ENCODE measurements around the gene AMPH. TPM values are rescaled to one million over a fixed set of nuclear protein-coding genes. Genes with fewer than 3 reads are reported as not detected.

Gene AMPH
- total and polyA plus RNA-seq, 7 donors: 0.23 to 37.9 (median 2.5) TPM

DNA sequence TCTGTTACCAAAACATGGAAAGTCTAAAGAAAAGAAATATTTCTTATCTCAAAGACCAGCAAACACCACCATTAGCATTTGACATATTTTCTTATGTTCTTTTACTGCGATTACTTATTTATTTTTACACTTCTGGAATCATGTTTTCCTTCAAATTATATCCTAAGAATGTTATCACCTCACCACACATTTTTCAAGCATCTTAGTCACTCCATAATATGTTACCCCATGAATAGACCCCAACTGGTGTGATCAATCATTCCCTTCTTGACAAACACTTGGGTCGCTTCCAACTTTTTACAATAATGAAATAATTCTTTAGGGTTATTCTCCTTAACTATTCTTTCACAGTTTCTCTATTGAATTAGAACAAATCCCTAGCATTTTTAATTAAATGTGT is 67.4 kb downstream of the AMPH start:
- WGBS, 2 donors: 86 to 88% methylated on average over 2 of the region's 2 CpGs
- Histone ChIP-seq H3K27me3 (no peaks in the 10 kb centered on the region), H3K36me3 (no peaks in the 10 kb centered on the region), H3K9me3 (no peaks in the 10 kb centered on the region), H3K27ac (no peak overlapping the region), H3K4me3 (no peak overlapping the region), H3K4me1 (no peaks in the 10 kb centered on the region)
- no peak for DNase-seq
- TF ChIP-seq POLR2AphosphoS5 (IDR thresholded peaks at IDR 0.05) (no peak), EP300 (IDR thresholded peaks at IDR 0.05) (no peak), POLR2A (IDR thresholded peaks at IDR 0.05) (no peak)
- TF ChIP-seq, protein P1, sequence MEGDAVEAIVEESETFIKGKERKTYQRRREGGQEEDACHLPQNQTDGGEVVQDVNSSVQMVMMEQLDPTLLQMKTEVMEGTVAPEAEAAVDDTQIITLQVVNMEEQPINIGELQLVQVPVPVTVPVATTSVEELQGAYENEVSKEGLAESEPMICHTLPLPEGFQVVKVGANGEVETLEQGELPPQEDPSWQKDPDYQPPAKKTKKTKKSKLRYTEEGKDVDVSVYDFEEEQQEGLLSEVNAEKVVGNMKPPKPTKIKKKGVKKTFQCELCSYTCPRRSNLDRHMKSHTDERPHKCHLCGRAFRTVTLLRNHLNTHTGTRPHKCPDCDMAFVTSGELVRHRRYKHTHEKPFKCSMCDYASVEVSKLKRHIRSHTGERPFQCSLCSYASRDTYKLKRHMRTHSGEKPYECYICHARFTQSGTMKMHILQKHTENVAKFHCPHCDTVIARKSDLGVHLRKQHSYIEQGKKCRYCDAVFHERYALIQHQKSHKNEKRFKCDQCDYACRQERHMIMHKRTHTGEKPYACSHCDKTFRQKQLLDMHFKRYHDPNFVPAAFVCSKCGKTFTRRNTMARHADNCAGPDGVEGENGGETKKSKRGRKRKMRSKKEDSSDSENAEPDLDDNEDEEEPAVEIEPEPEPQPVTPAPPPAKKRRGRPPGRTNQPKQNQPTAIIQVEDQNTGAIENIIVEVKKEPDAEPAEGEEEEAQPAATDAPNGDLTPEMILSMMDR (IDR thresholded peaks at IDR 0.05): no peak
- intact Hi-C loops (cut with DNase I): no loop called here

DNA sequence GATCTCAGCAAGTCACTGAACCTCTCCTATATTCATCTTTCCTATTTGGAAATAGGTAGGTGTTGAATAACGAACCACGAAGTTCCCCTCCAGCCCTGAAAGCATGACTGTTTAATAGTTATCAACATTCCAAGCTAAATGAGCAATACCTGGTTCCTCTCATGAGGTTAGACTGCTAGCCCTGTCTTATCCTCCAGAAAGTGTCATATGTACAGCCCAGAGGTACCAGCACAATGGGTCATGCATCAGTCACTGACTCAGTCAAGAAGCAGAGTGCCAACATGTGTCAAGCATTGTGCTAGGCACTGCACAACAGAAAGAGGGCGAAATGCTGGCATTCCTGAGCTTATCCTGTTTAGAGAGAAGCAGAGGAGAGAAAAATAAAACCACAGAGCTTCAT is 70.0 kb downstream of the AMPH start:
- Histone ChIP-seq H3K36me3 (no peaks in the 10 kb centered on the region), H3K27ac (no peak overlapping the region), H3K9me3 (no peaks in the 10 kb centered on the region), H3K4me3 (no peak overlapping the region), H3K4me1 (no peaks in the 10 kb centered on the region), H3K27me3 (no peaks in the 10 kb centered on the region)
- TF ChIP-seq POLR2A (IDR thresholded peaks at IDR 0.05) (no peak), EP300 (IDR thresholded peaks at IDR 0.05) (no peak), POLR2AphosphoS5 (IDR thresholded peaks at IDR 0.05) (no peak)
- TF ChIP-seq, protein P1 (IDR thresholded peaks at IDR 0.05): no peak
- intact Hi-C loops (cut with DNase I): no loop called here
- DNase-seq: no peak
- 85 to 89% methylated on average over 3 of the region's 3 CpGs for WGBS, 2 donors

DNA sequence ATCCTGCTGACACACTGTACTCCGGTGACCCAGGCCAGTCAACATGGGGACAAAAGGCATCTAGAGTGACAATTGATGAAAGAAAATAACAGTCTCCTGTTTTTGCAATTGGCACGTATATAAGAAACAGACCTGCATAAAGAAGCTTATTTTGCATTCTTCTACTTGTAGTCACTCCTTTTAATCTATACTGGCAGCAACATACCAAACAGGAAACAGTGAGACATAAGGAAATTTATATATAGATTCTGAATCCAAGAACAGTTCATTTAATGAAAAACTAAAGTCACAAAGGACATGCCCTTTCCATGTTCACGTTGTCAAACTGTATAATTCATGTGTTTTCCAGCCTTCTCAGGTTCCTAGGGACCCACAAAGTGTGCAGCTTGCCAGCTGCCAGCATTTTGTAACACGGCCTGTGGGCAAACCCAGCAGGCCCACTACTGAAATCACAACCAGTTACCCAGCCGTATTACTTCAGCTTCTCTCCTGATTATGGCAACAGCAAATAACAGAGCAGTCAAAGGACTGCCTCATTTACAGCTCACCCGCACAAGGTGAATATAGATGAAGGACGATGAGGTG is 72.3 kb downstream of the AMPH start:
- Histone ChIP-seq H3K4me1 (no peaks in the 10 kb centered on the region), H3K9me3 (no peaks in the 10 kb centered on the region), H3K27ac (no peak overlapping the region), H3K27me3 (no peaks in the 10 kb centered on the region), H3K36me3 (no peaks in the 10 kb centered on the region), H3K4me3 (no peak overlapping the region)
- no peak for DNase-seq
- intact Hi-C loops (cut with DNase I): no loop called here
- TF ChIP-seq EP300 (IDR thresholded peaks at IDR 0.05): no peak
- TF ChIP-seq, protein P1 (IDR thresholded peaks at IDR 0.05): no peak
- TF ChIP-seq POLR2A (IDR thresholded peaks at IDR 0.05): no peak
- TF ChIP-seq POLR2AphosphoS5 (IDR thresholded peaks at IDR 0.05): no peak
- 86 to 89% methylated on average over 7 of the region's 7 CpGs for WGBS, 2 donors

DNA sequence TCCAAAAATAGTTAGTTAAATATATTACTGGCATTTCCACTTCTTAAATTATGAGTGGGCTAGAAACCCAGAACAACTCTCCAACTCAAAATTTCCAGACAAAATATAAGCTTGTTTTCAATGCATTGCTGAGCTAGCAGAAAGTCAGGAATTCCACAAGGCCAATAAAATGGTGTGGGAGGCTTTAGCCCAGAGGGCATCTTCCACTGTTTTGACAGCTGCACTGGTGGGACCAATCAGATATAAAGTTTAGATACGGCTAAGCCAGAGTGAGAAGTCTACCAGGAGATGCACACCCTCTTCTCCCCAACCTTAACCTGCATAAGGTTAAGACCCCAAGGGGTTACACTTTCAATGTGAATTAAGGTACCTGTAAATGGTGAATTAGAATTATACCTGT is 76.6 kb downstream of the AMPH start:
- H3K9me3 ChIP-seq: no peaks in the 10 kb centered on the region
- H3K4me3 ChIP-seq: no peak overlapping the region
- H3K4me1 ChIP-seq: no peaks in the 10 kb centered on the region
- H3K27ac ChIP-seq: no peak overlapping the region
- no peaks in the 10 kb centered on the region for H3K36me3 ChIP-seq
- TF ChIP-seq, protein P1 (IDR thresholded peaks at IDR 0.05): no peak
- no peak for TF ChIP-seq POLR2AphosphoS5 (IDR thresholded peaks at IDR 0.05)
- TF ChIP-seq POLR2A (IDR thresholded peaks at IDR 0.05): no peak
- no peak for TF ChIP-seq EP300 (IDR thresholded peaks at IDR 0.05)
- no peaks in the 10 kb centered on the region for H3K27me3 ChIP-seq
- no peak for DNase-seq
- 81 to 95% methylated on average over 1 of the region's 1 CpG for whole genome bisulfite sequencing, 2 donors
- intact Hi-C loops (cut with DNase I): no loop called here

DNA sequence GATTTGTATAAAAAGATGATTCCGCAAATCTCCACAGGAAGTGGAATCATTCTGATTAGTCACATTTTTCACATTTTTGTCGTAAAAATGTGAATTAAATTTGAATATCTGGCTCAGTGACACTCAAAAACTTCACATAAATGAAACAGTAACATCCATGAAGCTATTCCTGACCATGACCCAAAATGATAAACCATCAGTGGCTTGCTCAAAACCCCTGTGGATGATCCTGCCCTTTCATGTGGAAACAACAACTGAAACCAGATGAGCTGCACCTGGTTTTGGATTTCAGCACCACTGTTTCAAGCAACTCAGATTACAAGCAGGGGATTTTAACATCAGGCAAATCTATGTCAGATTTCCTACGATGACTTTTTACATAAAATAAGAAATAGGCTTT is 80.3 kb downstream of the AMPH start:
- H3K4me1 ChIP-seq: no peaks in the 10 kb centered on the region
- intact Hi-C loops (cut with DNase I): no loop called here
- H3K27ac ChIP-seq: no peak overlapping the region
- WGBS, 2 donors: 56 to 61% methylated on average over 3 of the region's 3 CpGs
- H3K4me3 ChIP-seq: no peak overlapping the region
- H3K27me3 ChIP-seq: no peaks in the 10 kb centered on the region
- TF ChIP-seq, protein P1 (IDR thresholded peaks at IDR 0.05): no peak
- TF ChIP-seq POLR2AphosphoS5 (IDR thresholded peaks at IDR 0.05) (no peak), POLR2A (IDR thresholded peaks at IDR 0.05) (no peak)
- H3K36me3 ChIP-seq: no peaks in the 10 kb centered on the region
- no peak for DNase-seq
- no peaks in the 10 kb centered on the region for H3K9me3 ChIP-seq
